Measurements from ENCODE around the gene DUS1L.

DUS1L gene

DNA sequence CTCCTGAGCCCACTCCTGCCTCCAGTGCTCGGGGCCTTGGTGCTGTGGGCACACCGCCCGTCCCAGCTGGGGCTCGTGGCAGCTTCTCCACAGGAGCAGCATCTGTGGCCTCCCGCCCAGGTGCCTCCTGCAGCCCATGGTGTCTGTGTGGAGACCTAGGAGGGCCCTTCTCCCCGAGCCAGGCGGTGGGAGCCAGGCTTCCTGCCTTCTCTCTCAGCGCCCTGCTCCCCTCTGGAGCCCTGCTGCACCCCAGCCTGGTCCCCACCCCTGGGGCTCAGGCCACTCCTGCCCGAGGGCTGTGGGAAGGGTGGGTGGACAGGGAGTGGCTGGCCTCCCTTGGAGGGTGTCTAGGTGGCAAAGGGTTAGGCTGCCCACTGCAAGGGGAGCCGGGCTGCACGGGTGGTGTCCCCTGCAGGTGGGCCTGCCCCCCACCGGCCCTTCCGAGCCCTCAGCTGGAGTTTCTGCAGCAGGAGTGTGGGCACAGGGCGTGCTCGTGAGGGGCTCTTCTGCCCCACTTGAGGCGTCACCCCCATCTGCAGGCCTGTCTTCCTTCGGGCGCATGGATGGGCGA, 53.9 kb downstream of the DUS1L start:
- no peak for DNase-seq

DNA sequence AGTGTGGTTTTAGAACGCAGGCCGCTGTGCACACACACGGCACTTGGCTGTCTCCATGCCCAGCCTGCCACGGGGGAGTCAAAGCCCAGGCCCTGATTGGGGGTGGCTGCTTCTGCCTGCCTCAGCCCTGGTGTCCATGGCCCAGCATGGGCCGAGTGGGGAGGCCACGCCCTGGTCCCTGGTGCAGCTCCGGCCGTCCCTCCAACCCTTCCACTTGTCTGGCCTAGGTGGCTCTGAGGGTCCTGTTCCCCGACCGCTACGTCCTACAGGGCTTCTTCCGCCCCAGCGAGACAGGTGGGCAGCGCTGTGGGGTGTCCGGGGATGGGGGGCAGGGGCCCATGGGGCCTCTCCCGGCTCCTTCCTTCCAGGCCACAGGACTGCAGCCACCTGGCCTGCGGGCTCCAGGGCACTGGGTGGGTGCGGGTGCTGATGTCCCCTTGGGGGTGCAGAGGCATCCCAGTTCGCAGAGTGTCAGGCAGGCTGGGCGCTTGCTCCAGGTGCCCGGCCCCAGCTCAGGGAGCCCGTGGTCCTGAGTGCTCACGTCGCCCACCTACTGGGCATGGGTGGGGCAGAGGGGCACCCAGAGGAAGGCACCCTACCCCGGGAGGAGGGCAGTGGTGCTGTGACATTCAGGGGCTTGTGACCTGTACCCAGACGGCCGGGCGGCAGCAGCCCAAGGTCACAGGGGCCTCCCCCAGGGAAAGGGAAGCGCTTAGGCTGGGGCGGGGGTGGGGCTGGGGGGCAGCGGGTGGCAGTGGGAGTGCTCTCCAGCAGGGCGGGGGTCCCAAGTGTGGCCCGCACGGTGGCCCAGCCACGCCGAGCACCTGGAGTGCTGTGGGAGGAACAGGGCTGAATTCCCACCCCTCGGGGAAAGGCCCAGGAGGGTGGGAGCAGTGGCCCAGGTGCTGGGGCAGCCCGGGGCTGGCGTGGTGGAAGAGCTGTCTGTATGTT, 54.8 kb downstream of the DUS1L start:
- no peak for DNase-seq

DNA sequence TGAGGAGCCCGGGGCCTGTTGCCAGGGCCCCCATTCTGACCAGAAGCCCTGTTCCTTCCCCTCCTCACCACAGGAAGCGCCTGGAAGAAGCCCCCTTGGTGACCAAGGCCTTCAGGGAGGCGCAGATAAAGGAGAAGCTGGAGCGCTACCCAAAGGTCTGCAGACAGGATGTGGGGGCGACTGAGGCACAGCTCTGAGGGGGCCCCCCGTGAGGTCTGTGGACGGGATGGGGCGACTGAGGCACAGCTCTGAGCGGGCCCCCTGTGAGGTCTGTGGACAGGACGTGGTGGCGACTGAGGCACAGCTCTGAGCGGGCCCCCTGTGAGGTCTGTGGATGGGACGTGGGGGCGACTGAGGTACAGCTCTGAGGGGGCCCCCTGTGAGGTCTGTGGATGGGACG, 56.2 kb downstream of the DUS1L start:
- no peak for DNase-seq

DNA sequence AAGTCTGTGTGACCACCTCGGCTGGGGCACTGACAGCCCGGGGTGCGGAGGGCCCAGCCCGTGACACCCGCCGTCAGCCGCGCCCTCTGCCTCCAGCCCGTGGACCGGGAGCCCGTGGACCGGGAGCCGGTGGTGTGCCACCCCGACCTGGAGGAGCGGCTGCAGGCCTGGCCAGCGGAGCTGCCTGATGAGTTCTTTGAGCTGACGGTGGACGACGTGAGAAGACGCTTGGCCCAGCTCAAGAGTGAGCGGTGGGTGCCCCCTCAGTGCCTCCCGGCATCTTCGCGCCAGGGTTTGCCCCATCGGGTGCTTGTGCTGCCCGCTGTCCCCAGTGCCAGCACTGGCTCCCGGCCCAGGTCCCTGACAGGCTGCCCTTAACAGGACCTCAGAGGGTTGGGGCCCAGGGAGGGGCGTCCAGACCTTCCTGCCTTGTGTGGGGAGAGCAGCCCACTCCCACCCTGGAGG, 56.6 kb downstream of the DUS1L start:
- DNase-seq, result no peak

DNA sequence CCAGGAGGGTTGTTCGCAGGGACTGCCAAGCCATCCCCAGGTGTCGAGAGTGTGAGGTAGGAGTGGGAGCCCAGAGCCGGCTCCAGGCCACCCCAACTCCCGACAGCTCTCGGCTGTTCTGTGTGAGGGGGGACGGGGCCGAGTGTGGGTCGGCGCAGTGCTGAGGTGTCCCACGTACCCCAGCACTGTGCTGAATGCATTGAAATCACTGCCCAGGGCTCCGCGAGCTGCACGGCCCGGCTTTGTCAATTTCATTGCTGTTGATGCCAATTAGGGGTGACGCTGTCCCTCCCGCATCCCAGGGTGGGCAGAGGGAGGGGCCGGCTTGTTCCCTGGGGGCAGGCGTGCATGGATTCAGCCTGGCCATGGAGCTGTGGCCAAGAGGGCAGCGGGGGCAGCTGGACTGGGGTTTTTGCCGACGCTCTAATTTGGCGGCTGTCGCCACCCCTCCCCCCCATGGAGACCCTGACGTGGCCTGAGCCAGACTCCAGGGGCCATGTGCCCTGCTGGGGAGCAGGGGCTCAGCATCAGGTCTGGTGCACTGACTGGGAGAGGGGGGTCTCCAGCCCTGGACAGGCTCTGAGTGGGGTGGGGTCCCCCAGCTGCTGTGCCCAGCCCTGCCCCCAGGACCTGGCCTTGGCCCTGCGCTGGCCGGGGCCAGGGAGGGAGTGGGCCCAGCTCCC, 57.2 kb downstream of the DUS1L start:
- no peak for DNase-seq

Data from T-helper 2 cell (primary cell).